PC-3 (cell line): ENCODE results near the gene CDH12.

Experiments
- EZH2 ChIP-seq: fragments of 300-600 bp; sonication (generic); IDR thresholded peaks from one replicate; pipeline ENCODE4 v1.6.1; 2017; ENCODE audit warnings: antibody characterized with exemption, mild to moderate bottlenecking, low read length; ENCODE audit not compliant: unreplicated experiment
- EZH2phosphoT487 ChIP-seq: fragments of 300-600 bp; sonication (generic); IDR thresholded peaks from 2 replicates; pipeline ENCODE4 v1.6.1; 2018; ENCODE audit warnings: mild to moderate bottlenecking, antibody characterized with exemption, low read length, borderline replicate concordance
- TF ChIP-seq, protein P1 (sequence below): fragments of 300-600 bp; sonication (generic); conservative IDR thresholded peaks from 2 replicates; pipeline ENCODE4 v1.5.1; 2017; ENCODE audit warnings: antibody characterized with exemption, low read depth, mild to moderate bottlenecking, low read length

DNA sequence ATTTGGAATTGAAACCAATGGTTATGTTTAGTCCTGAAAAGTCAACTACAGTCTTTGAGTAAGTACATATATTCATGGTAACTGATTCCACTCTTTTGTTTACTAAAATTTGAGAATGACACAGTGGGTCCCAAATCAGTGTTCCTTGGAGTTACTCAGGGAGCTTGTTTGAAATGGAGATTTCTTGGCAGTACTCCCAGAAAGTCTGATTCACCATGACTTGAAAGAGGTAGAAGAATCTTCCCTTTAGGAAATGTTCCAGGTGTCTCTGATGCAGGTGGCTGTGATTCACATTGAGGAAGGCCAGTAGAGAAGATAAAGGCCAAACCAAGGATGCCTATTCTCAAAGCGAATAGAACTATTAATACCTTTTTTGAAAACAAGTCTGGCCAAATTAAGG lies 1078.3 kb downstream of the CDH12 start:
- TF ChIP-seq, protein P1, sequence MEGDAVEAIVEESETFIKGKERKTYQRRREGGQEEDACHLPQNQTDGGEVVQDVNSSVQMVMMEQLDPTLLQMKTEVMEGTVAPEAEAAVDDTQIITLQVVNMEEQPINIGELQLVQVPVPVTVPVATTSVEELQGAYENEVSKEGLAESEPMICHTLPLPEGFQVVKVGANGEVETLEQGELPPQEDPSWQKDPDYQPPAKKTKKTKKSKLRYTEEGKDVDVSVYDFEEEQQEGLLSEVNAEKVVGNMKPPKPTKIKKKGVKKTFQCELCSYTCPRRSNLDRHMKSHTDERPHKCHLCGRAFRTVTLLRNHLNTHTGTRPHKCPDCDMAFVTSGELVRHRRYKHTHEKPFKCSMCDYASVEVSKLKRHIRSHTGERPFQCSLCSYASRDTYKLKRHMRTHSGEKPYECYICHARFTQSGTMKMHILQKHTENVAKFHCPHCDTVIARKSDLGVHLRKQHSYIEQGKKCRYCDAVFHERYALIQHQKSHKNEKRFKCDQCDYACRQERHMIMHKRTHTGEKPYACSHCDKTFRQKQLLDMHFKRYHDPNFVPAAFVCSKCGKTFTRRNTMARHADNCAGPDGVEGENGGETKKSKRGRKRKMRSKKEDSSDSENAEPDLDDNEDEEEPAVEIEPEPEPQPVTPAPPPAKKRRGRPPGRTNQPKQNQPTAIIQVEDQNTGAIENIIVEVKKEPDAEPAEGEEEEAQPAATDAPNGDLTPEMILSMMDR = no peak
- TF ChIP-seq EZH2 (no peak), EZH2phosphoT487 (no peak)
